GM12878 (cell line): ENCODE results near the gene AP1AR. TPM values are rescaled to one million over a fixed set of nuclear protein-coding genes. Genes with fewer than 3 reads are reported as not detected.
A peak's percentile ranks its signal among the peaks of the same experiment; 100 is the strongest.

ENCODE experiments used
- ATAC-seq: fragments of 200-7000 bp; cut with Tn5 transposase; 3 replicates; pipeline ENCODE4 v1.9.1; 2020; ENCODE audit warnings: mild to moderate bottlenecking, moderate library complexity
- BruUV-seq: library from RNA; stranded (reverse); fragments of 400-500 nt; replicated peaks from 2 replicates; lab custom pipeline; 2021; lab: Mats Ljungman, UMichigan
- CTCF ChIA-PET: fragments of 300-600 bp; sonication (Branson Sonifier 250); formaldehyde crosslinking; extraction: SDS; loops from one replicate; lab custom pipeline; 2021; ENCODE audit warnings: inconsistent platforms; lab: Yijun Ruan, JAX
- POLR2A ChIA-PET: fragments of 350-600 bp; formaldehyde crosslinking; extraction: SDS; loops from one replicate; lab custom pipeline; 2021; ENCODE audit warnings: inconsistent platforms; lab: Charles Lee
- RAD21 ChIA-PET: fragments of 300-600 bp; sonication (Branson Sonifier 250); formaldehyde crosslinking; loops from one replicate; lab custom pipeline; 2023; ENCODE audit warnings: antibody characterized with exemption; ENCODE audit not compliant: unreplicated experiment; lab: Charles Lee
- SMC1A ChIA-PET: fragments of 300-600 bp; sonication (Branson Sonifier 250); formaldehyde crosslinking; loops from one replicate; lab custom pipeline; 2023; ENCODE audit not compliant: unreplicated experiment, uncharacterized antibody; lab: Charles Lee
- DNase-seq: peaks from one replicate; pipeline ENCODE4 v3.0.0-alpha.2; 2011; ENCODE audit warnings: low read depth, low spot score
- FAIRE-seq: peaks from 3 replicates; lab custom pipeline; 2011; peaks lifted over from hg19 to GRCh38; lab: Jason Lieb, UNC
- H2AFZ ChIP-seq: 2 replicates; pipeline ENCODE4 v1.6.0; 2011; ENCODE audit warnings: low read depth, low read length, control low read depth; ENCODE audit not compliant: control insufficient read depth
- H3K27ac ChIP-seq: 2 replicates; pipeline ENCODE4 v1.5.1; 2011; ENCODE audit warnings: control low read depth; ENCODE audit not compliant: control insufficient read depth, insufficient read depth
- H3K27me3 ChIP-seq, 2 experiments: replicated peaks in 1 of 2; 2 replicates each; pipeline versions ENCODE4 v1.6.0 to v1.6.1; 2011; ENCODE audit warnings: low read length in 1 of 2; ENCODE audit not compliant: control insufficient read depth in 2 of 2, insufficient read depth in 2 of 2
- H3K36me3 ChIP-seq, 2 experiments: 2 replicates each; pipeline ENCODE4 v1.5.1; 2011; ENCODE audit warnings: low read length in 1 of 2; ENCODE audit not compliant: control insufficient read depth in 2 of 2, insufficient read depth in 2 of 2
- H3K4me1 ChIP-seq: 2 replicates; pipeline ENCODE4 v1.6.1; 2011; ENCODE audit warnings: mild to moderate bottlenecking, low read length, moderate library complexity, mixed read lengths; ENCODE audit not compliant: control insufficient read depth, insufficient read depth
- H3K4me2 ChIP-seq: 2 replicates; pipeline ENCODE4 v1.6.0; 2011; ENCODE audit warnings: control low read depth; ENCODE audit not compliant: control insufficient read depth, insufficient read depth
- H3K4me3 ChIP-seq: fragments of 200-600 bp; sonication (generic); 2 replicates; pipeline ENCODE4 v1.5.1; 2016
- H3K79me2 ChIP-seq: 2 replicates; pipeline ENCODE4 v1.6.0; 2011; ENCODE audit warnings: low read length; ENCODE audit not compliant: control insufficient read depth, insufficient read depth
- H3K9ac ChIP-seq: 2 replicates; pipeline ENCODE4 v1.8.0; 2011; ENCODE audit warnings: low read length, control low read depth, mixed read lengths; ENCODE audit not compliant: control insufficient read depth, insufficient read depth
- H3K9me3 ChIP-seq: replicated peaks from 3 replicates; pipeline ENCODE4 v1.5.1; 2011; ENCODE audit warnings: mild to moderate bottlenecking, low read length; ENCODE audit not compliant: control insufficient read depth, insufficient read depth
- H4K20me1 ChIP-seq: 2 replicates; pipeline ENCODE4 v1.6.0; 2011; ENCODE audit not compliant: control insufficient read depth, insufficient read depth
- KAT2A ChIP-seq: conservative IDR thresholded peaks from 2 replicates; pipeline ENCODE4 v1.6.1; 2011; ENCODE audit warnings: low read depth, low read length; ENCODE audit not compliant: control insufficient read depth
- MTA3 ChIP-seq: IDR thresholded peaks from 2 replicates; pipeline ENCODE4 v1.6.1; 2012; ENCODE audit warnings: low read length, inconsistent platforms, borderline replicate concordance
- NR2F1 ChIP-seq: fragments of 450-650 bp; conservative IDR thresholded peaks from 2 replicates; pipeline ENCODE4 v1.6.1; 2017; ENCODE audit warnings: mild to moderate bottlenecking
- PML ChIP-seq: IDR thresholded peaks from 2 replicates; pipeline ENCODE4 v1.6.1; 2012; ENCODE audit warnings: low read length, inconsistent platforms
- POLR2AphosphoS2 ChIP-seq: IDR thresholded peaks from 2 replicates; pipeline ENCODE4 v1.6.1; 2011; ENCODE audit warnings: low read depth, mild to moderate bottlenecking, low read length, improper control_type of control experiment, moderate library complexity
- POLR2AphosphoS5 ChIP-seq: IDR thresholded peaks from 2 replicates; pipeline ENCODE4 v1.6.1; 2011; ENCODE audit warnings: mild to moderate bottlenecking, low read length, inconsistent platforms
- WGBS: methylation state at CpG from one replicate; pipeline ENCODE4 v1.1.6; 2016; ENCODE audit warnings: low lambda C conversion rate; ENCODE audit not compliant: insufficient replicate concordance, insufficient coverage; ENCODE audit errors: missing lambda C conversion rate; 5-methylcytosine and 5-hydroxymethylcytosine counted together
- in situ Hi-C: fragments of 300-500 bp; cut with MboI; formaldehyde crosslinking; loops from 9 replicates; pipeline ENCODE4 v1.14.3; 2018; ENCODE audit warnings: mixed read lengths
- intact Hi-C: fragments of 100-400 bp; cut with micrococcal nuclease; formaldehyde crosslinking; loops from one replicate; pipeline ENCODE4 v1.14.2; 2022; ENCODE audit not compliant: unreplicated experiment
- polyA plus RNA-seq, 11 experiments: library from polyadenylated mRNA; depleted of rRNA in 4 of 11; unstranded in 6 of 11; stranded (reverse) in 5 of 11; fragments of >200 nt; fragmentation: Nextera tagmentation in 4 of 11; fragmentation: Illumina TruSeq in 1 of 11; extraction: Ambion mirVana in 4 of 11; extraction: Trizol in 1 of 11; gene quantifications; 1 replicate in 1 of 11; 2 replicates in 10 of 11; pipeline versions ENCODE4 v1.2.1 to v1.2.3, GENCODE V29; 2011 to 2016; ENCODE audit warnings: inconsistent platforms in 2 of 11, missing spikeins in 2 of 11, low read depth in 1 of 11
- total RNA-seq, 4 experiments: library from RNA; depleted of rRNA in 3 of 4; stranded (reverse); fragments of >200 nt in 3 of 4; fragmentation: Illumina TruSeq in 1 of 4; extraction: Trizol in 1 of 4; gene quantifications; 2 replicates each; pipeline versions ENCODE4 v1.2.1 to v1.2.3, GENCODE V29; 2013 to 2021
- TF ChIP-seq, protein P1 (sequence below): IDR thresholded peaks from 2 replicates; pipeline ENCODE4 v1.6.1; 2012; ENCODE audit warnings: low read length, inconsistent platforms
- TF ChIP-seq, protein P2 (sequence below): fragments of 450-650 bp; IDR thresholded peaks from 2 replicates; pipeline ENCODE4 v1.6.1; 2016; ENCODE audit warnings: mild to moderate bottlenecking, moderate library complexity, borderline replicate concordance

Gene AP1AR
- total and polyA plus RNA-seq, 10 of the 15 experiments (the other 5 are each of a cell fraction or from before 2014, with no cell fraction given): 5.6 to 29.1 (median 16.3) TPM

GRCh38 chr4:112270640-112271421 is 39.2 kb downstream of the AP1AR start (continued):
- TF ChIP-seq, protein P1, sequence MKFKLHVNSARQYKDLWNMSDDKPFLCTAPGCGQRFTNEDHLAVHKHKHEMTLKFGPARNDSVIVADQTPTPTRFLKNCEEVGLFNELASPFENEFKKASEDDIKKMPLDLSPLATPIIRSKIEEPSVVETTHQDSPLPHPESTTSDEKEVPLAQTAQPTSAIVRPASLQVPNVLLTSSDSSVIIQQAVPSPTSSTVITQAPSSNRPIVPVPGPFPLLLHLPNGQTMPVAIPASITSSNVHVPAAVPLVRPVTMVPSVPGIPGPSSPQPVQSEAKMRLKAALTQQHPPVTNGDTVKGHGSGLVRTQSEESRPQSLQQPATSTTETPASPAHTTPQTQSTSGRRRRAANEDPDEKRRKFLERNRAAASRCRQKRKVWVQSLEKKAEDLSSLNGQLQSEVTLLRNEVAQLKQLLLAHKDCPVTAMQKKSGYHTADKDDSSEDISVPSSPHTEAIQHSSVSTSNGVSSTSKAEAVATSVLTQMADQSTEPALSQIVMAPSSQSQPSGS: 0 out of 2 replicates have a peak, but pooled peaks have one; percentile 8

DNA sequence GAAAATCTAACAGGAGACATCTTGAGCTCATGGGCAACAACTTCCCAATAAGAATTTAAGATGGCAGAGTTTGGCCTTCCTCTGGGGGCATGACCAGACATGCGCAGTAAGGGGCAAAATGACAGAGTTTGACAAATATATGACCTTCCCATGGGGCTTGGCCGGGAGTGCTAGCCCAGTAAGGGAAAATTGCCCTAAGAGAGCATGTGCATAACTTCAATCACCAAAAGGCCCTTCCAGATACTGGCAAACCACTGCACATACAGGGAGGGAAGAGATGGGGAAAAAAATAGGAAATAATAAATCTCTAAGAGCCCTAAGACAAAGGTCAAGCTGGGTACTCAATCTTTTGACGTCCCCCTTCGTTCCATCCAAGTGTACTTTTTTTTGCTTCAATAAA is 40.7 kb downstream of the AP1AR start:
- H3K27me3 ChIP-seq: no peaks in the 10 kb centered on the region
- BruUV-seq: no TSS peak
- peaks cover 6 to 18% of the 10 kb centered on the region in 2 experiments for H3K36me3 ChIP-seq
- ChIA-PET POLR2A (interaction anchor here (0.5 to 2.3 kb wide), 8 partner anchors 14 to 245 kb away, joined by 3 to 7 read pairs (median 4); partner anchors contain the start of gene TIFA), CTCF (interaction anchor here (0.8 to 2.2 kb wide), 8 partner anchors 10 to 252 kb away, joined by 3 to 11 read pairs (median 4); no protein-coding TSS in a partner anchor), RAD21 (interaction anchor here (0.9 to 2.7 kb wide), 9 partner anchors 15 to 173 kb away, joined by 3 to 16 read pairs (median 4); no protein-coding TSS in a partner anchor)
- H3K4me1 ChIP-seq: peaks cover 22% of the 10 kb centered on the region
- no peak overlapping the region for H3K4me2 ChIP-seq
- no peak for DNase-seq
- FAIRE-seq: no peak
- H2AFZ ChIP-seq: no peak overlapping the region
- H4K20me1 ChIP-seq: no peaks in the 10 kb centered on the region
- no peak overlapping the region for H3K4me3 ChIP-seq
- intact Hi-C loops (no loop called here), in situ Hi-C loops (no loop called here)
- ATAC-seq: no peak
- peak; percentile 63; the same call in 1 of the 2 replicates for TF ChIP-seq POLR2AphosphoS5
- TF ChIP-seq NR2F1: no peak
- TF ChIP-seq POLR2AphosphoS2: peak; percentile 73; the same call in 1 of the 2 replicates
- peak; percentile 62; the same call in 1 of the 2 replicates for TF ChIP-seq PML
- TF ChIP-seq, protein P2, sequence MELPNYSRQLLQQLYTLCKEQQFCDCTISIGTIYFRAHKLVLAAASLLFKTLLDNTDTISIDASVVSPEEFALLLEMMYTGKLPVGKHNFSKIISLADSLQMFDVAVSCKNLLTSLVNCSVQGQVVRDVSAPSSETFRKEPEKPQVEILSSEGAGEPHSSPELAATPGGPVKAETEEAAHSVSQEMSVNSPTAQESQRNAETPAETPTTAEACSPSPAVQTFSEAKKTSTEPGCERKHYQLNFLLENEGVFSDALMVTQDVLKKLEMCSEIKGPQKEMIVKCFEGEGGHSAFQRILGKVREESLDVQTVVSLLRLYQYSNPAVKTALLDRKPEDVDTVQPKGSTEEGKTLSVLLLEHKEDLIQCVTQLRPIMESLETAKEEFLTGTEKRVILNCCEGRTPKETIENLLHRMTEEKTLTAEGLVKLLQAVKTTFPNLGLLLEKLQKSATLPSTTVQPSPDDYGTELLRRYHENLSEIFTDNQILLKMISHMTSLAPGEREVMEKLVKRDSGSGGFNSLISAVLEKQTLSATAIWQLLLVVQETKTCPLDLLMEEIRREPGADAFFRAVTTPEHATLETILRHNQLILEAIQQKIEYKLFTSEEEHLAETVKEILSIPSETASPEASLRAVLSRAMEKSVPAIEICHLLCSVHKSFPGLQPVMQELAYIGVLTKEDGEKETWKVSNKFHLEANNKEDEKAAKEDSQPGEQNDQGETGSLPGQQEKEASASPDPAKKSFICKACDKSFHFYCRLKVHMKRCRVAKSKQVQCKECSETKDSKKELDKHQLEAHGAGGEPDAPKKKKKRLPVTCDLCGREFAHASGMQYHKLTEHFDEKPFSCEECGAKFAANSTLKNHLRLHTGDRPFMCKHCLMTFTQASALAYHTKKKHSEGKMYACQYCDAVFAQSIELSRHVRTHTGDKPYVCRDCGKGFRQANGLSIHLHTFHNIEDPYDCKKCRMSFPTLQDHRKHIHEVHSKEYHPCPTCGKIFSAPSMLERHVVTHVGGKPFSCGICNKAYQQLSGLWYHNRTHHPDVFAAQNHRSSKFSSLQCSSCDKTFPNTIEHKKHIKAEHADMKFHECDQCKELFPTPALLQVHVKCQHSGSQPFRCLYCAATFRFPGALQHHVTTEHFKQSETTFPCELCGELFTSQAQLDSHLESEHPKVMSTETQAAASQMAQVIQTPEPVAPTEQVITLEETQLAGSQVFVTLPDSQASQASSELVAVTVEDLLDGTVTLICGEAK: no peak
- TF ChIP-seq KAT2A: no peak
- peak; percentile 51; the same call in 1 of the 2 replicates for TF ChIP-seq MTA3
- TF ChIP-seq, all 136 proteins: peak for 4
- no peaks in the 10 kb centered on the region for H3K9me3 ChIP-seq
- peaks cover 43% of the 10 kb centered on the region for H3K79me2 ChIP-seq
- no peak overlapping the region for H3K27ac ChIP-seq
- H3K9ac ChIP-seq: no peak overlapping the region
- 73% methylated on average over 4 of the region's 4 CpGs for WGBS
- SMC1A ChIA-PET: interaction anchor here (0.7 to 22.9 kb wide), 16 partner anchors 8 to 264 kb away, joined by 3 to 247 read pairs (median 4); partner anchors contain the start of gene TIFA
